IMR-90 (cell line): ENCODE measurements around the gene RAB28. TPM values are rescaled to one million over a fixed set of nuclear protein-coding genes. Genes with fewer than 3 reads are reported as not detected.

Source experiments
- ATAC-seq: fragments of 200-7000 bp; cut with Tn5 transposase; 2 replicates; pipeline ENCODE4 v1.9.1; 2020; ENCODE audit warnings: low read depth, mild to moderate bottlenecking, moderate library complexity
- BruUV-seq: library from RNA; stranded (reverse); fragments of 400-500 nt; replicated peaks from 2 replicates; lab custom pipeline; 2021; lab: Mats Ljungman, UMichigan
- CTCF ChIA-PET: fragments of 300-600 bp; formaldehyde crosslinking; extraction: SDS; loops from one replicate; lab custom pipeline; 2021; ENCODE audit warnings: antibody characterized with exemption; lab: Yijun Ruan, JAX
- POLR2A ChIA-PET: fragments of 300-600 bp; sonication (Branson Sonifier 250); formaldehyde crosslinking; loops from one replicate; lab custom pipeline; 2022; ENCODE audit warnings: antibody characterized with exemption; ENCODE audit not compliant: unreplicated experiment; lab: Charles Lee
- DNase-seq: peaks from one replicate; pipeline ENCODE4 v3.0.0; 2013
- H2AFZ ChIP-seq: replicated peaks from 2 replicates; pipeline ENCODE3; 2013; ENCODE audit warnings: low read length, mild to moderate bottlenecking; ENCODE audit not compliant: poor library complexity
- H2AK5ac ChIP-seq: 2 replicates; pipeline ENCODE4 v1.6.1; 2013; ENCODE audit warnings: low read depth, low read length, inconsistent platforms
- H2AK9ac ChIP-seq: replicated peaks from 2 replicates; pipeline ENCODE3; 2013; ENCODE audit warnings: mild to moderate bottlenecking, low read depth, low read length, moderate library complexity; ENCODE audit not compliant: poor library complexity
- H2BK120ac ChIP-seq: 2 replicates; pipeline ENCODE4 v1.6.1; 2013; ENCODE audit warnings: low read depth, low read length, inconsistent platforms
- H2BK15ac ChIP-seq: 3 replicates; pipeline ENCODE4 v1.6.1; 2013; ENCODE audit warnings: low read depth, low read length, inconsistent platforms
- H2BK20ac ChIP-seq: 2 replicates; pipeline ENCODE4 v1.6.1; 2013; ENCODE audit warnings: low read depth, mild to moderate bottlenecking, inconsistent platforms, low read length, moderate library complexity
- H2BK5ac ChIP-seq: 2 replicates; pipeline ENCODE4 v1.6.1; 2013; ENCODE audit warnings: mild to moderate bottlenecking, low read depth, low read length, inconsistent platforms; ENCODE audit not compliant: poor library complexity, severe bottlenecking
- H3K14ac ChIP-seq: replicated peaks from 2 replicates; pipeline ENCODE4 v1.6.1; 2013; ENCODE audit warnings: low read depth, low read length, inconsistent platforms
- H3K18ac ChIP-seq: 2 replicates; pipeline ENCODE4 v1.6.1; 2013; ENCODE audit warnings: low read depth, low read length, control low read depth
- H3K23ac ChIP-seq: 2 replicates; pipeline ENCODE4 v1.6.1; 2013; ENCODE audit warnings: low read depth, low read length, inconsistent platforms
- H3K27ac ChIP-seq: 2 replicates; pipeline ENCODE4 v1.5.1; 2013; ENCODE audit warnings: mild to moderate bottlenecking, control low read depth, low read length; ENCODE audit not compliant: insufficient read depth
- H3K27me3 ChIP-seq: 2 replicates; pipeline ENCODE4 v1.6.1; 2013; ENCODE audit warnings: low read length; ENCODE audit not compliant: control insufficient read depth, insufficient read depth
- H3K36me3 ChIP-seq: 2 replicates; pipeline ENCODE4 v1.6.1; 2013; ENCODE audit warnings: low read length, mixed read lengths; ENCODE audit not compliant: control insufficient read depth, insufficient read depth
- H3K4ac ChIP-seq: 2 replicates; pipeline ENCODE4 v1.6.1; 2013; ENCODE audit warnings: low read depth, low read length, inconsistent platforms
- H3K4me1 ChIP-seq: 2 replicates; pipeline ENCODE4 v1.6.1; 2013; ENCODE audit warnings: low read length, mixed read lengths; ENCODE audit not compliant: control insufficient read depth, insufficient read depth
- H3K4me2 ChIP-seq: 2 replicates; pipeline ENCODE4 v1.6.1; 2013; ENCODE audit warnings: low read depth, mild to moderate bottlenecking, control low read depth, low read length, moderate library complexity
- H3K4me3 ChIP-seq: 2 replicates; pipeline ENCODE4 v1.5.1; 2013; ENCODE audit warnings: low read depth, mild to moderate bottlenecking, control low read depth, low read length, moderate library complexity; ENCODE audit not compliant: insufficient read depth
- H3K56ac ChIP-seq: 2 replicates; pipeline ENCODE4 v1.6.1; 2013; ENCODE audit warnings: low read length, inconsistent platforms; ENCODE audit not compliant: insufficient read depth; ENCODE audit errors: extremely low read depth
- H3K79me1 ChIP-seq, 2 experiments: 2 replicates each; pipeline ENCODE4 v1.6.1; 2013; ENCODE audit warnings: low read length in 2 of 2, inconsistent platforms in 1 of 2, low read depth in 1 of 2
- H3K9ac ChIP-seq: 2 replicates; pipeline ENCODE4 v1.6.1; 2013; ENCODE audit warnings: low read depth, low read length, control low read depth
- H3K9me1 ChIP-seq: 2 replicates; pipeline ENCODE4 v1.6.1; 2013; ENCODE audit warnings: low read length, inconsistent platforms; ENCODE audit not compliant: insufficient read depth
- H3K9me3 ChIP-seq: 2 replicates; pipeline ENCODE4 v1.6.1; 2013; ENCODE audit warnings: low read length; ENCODE audit not compliant: control insufficient read depth, insufficient read depth
- H4K20me1 ChIP-seq: 2 replicates; pipeline ENCODE4 v1.6.1; 2013; ENCODE audit warnings: low read length, inconsistent platforms; ENCODE audit not compliant: insufficient read depth
- H4K5ac ChIP-seq: 2 replicates; pipeline ENCODE4 v1.6.1; 2013; ENCODE audit warnings: mild to moderate bottlenecking, low read depth, low read length, control low read depth
- H4K8ac ChIP-seq, 2 experiments: 2 replicates each; pipeline ENCODE4 v1.6.1; 2013; ENCODE audit warnings: low read depth in 2 of 2, low read length in 2 of 2, control low read depth in 1 of 2, inconsistent platforms in 1 of 2
- H4K91ac ChIP-seq: 2 replicates; pipeline ENCODE4 v1.6.1; 2013; ENCODE audit warnings: low read depth, low read length, inconsistent platforms; ENCODE audit not compliant: insufficient read depth
- MAFK ChIP-seq: IDR thresholded peaks from 2 replicates; pipeline ENCODE4 v1.6.1; 2012; ENCODE audit warnings: low read depth, low read length, improper control_type of control experiment
- POLR2A ChIP-seq: IDR thresholded peaks from 2 replicates; pipeline ENCODE4 v1.6.1; 2012; ENCODE audit warnings: mild to moderate bottlenecking, low read depth, low read length
- RFX5 ChIP-seq: IDR thresholded peaks from 2 replicates; pipeline ENCODE4 v1.8.0; 2012; ENCODE audit warnings: low read depth, mild to moderate bottlenecking, low read length, moderate library complexity
- SMC3 ChIP-seq: fragments of 150-350 bp; IDR thresholded peaks from 2 replicates; pipeline ENCODE4 v1.6.1; 2016; ENCODE audit warnings: low read depth, mild to moderate bottlenecking, antibody characterized with exemption, low read length, moderate library complexity
- WGBS, 2 experiments: methylation state at CpG; one replicate each; pipeline versions ENCODE4 v1.1.5 to v1.1.7; 2013; ENCODE audit warnings: missing lambda C conversion rate in 2 of 2; ENCODE audit not compliant: insufficient read length in 1 of 2; ENCODE audit errors: extremely low coverage in 2 of 2; 5-methylcytosine and 5-hydroxymethylcytosine counted together
- dilution Hi-C: fragments of 300-500 bp; cut with HindIII; formaldehyde crosslinking; loops from one replicate; pipeline ENCODE4 v1.14.3; 2018; ENCODE audit warnings: low sequenced_read_pairs; ENCODE audit not compliant: unreplicated experiment
- in situ Hi-C: fragments of 300-500 bp; cut with MboI; formaldehyde crosslinking; loops from 3 replicates; pipeline ENCODE4 v1.14.3; 2019; ENCODE audit warnings: low sequenced_read_pairs, inconsistent platforms, mixed read lengths
- intact Hi-C: fragments of 100-400 bp; cut with micrococcal nuclease; formaldehyde crosslinking; loops from 2 replicates; pipeline ENCODE4 v1.10.0; 2022
- polyA plus RNA-seq, 3 experiments: library from polyadenylated mRNA; depleted of rRNA; stranded (reverse); fragments of >200 nt; gene quantifications; 2 replicates each; pipeline ENCODE4 v1.2.3, GENCODE V29; 2012; ENCODE audit warnings: low replicate concordance in 1 of 3
- total RNA-seq: library from RNA; depleted of rRNA; stranded (reverse); fragments of >200 nt; gene quantifications from 2 replicates; pipeline ENCODE4 v1.2.3, GENCODE V29; 2012

RAB28 gene
- total and polyA plus RNA-seq, 2 of the 4 experiments (the other 2 are of a cell fraction), result 7.5 to 10.8 TPM

DNA sequence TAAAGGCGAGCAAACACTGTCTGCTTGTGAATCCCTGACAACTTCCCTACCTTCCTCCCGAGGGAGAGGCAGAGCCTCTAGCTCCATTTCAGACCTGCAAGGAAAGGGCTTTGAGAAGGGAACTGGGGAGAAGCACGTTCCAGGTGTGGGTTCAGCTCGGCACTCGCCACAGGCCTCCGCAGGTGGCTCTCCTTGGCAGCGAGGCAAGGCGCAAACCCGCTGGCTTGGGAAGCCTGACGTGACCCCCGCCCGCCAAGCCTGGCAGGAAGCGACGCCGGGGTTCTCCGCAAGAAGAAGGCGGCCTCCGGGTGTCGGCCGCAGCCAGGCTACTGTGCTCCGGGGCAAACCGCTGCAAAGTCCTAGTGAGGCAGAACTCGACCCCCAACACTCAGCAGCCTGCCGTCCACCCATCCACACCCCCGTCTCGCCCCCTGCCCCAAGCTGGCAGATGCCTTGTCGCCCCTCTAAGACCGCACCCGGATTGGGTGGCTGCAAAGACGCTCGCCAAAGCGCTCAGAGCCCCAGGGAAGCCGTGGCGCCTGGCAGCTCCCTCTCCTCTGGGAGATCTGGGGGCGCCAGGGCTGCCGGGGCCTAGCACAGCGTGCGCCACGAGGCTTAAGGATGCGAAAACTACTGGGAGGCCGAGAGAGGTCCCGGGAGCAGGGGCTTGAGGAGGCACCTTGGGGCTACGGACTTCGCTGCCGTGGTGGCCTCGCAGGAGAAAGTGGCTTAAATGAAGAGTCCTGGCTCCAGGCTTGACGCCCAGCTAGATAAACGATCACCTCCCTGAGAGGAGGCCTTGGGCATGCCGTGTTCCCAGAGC is 38.4 kb upstream of the RAB28 start:
- Histone ChIP-seq H2BK15ac (no peak overlapping the region), H3K4me2 (no peak overlapping the region), H3K23ac (no peak overlapping the region), H2AFZ (peak overlapping the region; percentile 47), H3K4ac (no peak overlapping the region), H3K9ac (no peak overlapping the region), H3K4me3 (no peak overlapping the region), H3K4me1 (no peaks in the 10 kb centered on the region), H3K36me3 (no peaks in the 10 kb centered on the region), H2BK20ac (no peak overlapping the region), H3K18ac (no peak overlapping the region), H3K27ac (no peak overlapping the region), H2AK9ac (no peak overlapping the region), H2BK5ac (no peak overlapping the region), H3K79me1 (no peaks in the 10 kb centered on the region), H2AK5ac (no peak overlapping the region), H3K14ac (no peak overlapping the region), H4K5ac (no peak overlapping the region), H3K56ac (no peak overlapping the region), H3K9me1 (no peaks in the 10 kb centered on the region), H2BK120ac (no peak overlapping the region), H3K9me3 (peaks cover 15% of the 10 kb centered on the region), H4K20me1 (no peaks in the 10 kb centered on the region), H4K91ac (no peak overlapping the region), H4K8ac (no peak overlapping the region), H3K27me3 (peaks cover 61% of the 10 kb centered on the region)
- intact Hi-C loops (no loop called here), dilution Hi-C loops (no loop called here), in situ Hi-C loops (no loop called here)
- no TSS peak for BruUV-seq
- WGBS, 2 experiments, result 11% methylated on average over 18 of the region's 49 CpGs; no CpG with 5 or more reads in 1 of the 2 experiments
- ATAC-seq (no peak), DNase-seq (no peak)
- CTCF ChIA-PET, result no interaction called here
- TF ChIP-seq MAFK (no peak), SMC3 (no peak), POLR2A (no peak), RFX5 (no peak)
- POLR2A ChIA-PET, result no interaction called here
